ENCODE data around the gene ELN.
"Not testable (repeated sequence)": the region's sequence is repeated elsewhere in the genome, so short reads cannot be mapped to it uniquely, and the experiment has no call there.

Gene ELN

GRCh38 chr7:74027683-74028320 is at the start of gene ELN:
ELN (plus strand) TSS chr7:74028173; CDS start chr7:74028188, 15 bp downstream.
- DNase-seq, result no peak

GRCh38 chr7:73978661-73979563 is 49.1 kb upstream of the ELN start:
- no peak for DNase-seq

GRCh38 chr7:73979656-73980055 is 48.3 kb upstream of the ELN start:
- not testable (repeated sequence) for DNase-seq

- no peak for DNase-seq
Measured at GRCh38 chr7:73980206-73980605, 47.8 kb upstream of the ELN start.

- no peak for DNase-seq
Measured at GRCh38 chr7:73981933-73982332, 46.0 kb upstream of the ELN start.

- DNase-seq, result no peak
Measured at GRCh38 chr7:73983437-73984164, 44.4 kb upstream of the ELN start.

GRCh38 chr7:73984481-73985205 is 43.3 kb upstream of the ELN start:
- DNase-seq, result no peak

- DNase-seq, result no peak
Measured at GRCh38 chr7:73985737-73986141, 42.2 kb upstream of the ELN start.

GRCh38 chr7:73986158-73986631 is 41.8 kb upstream of the ELN start:
- DNase-seq, result no peak

GRCh38 chr7:73987298-73987697 is 40.7 kb upstream of the ELN start:
- DNase-seq, result no peak

GRCh38 chr7:73988197-73988596 is 39.8 kb upstream of the ELN start:
- no peak for DNase-seq

- no peak for DNase-seq
Measured at GRCh38 chr7:73991522-73992100, 36.4 kb upstream of the ELN start.

GRCh38 chr7:73992101-73992562 is 35.8 kb upstream of the ELN start:
- DNase-seq, result no peak

GRCh38 chr7:73994023-73994422 is 34.0 kb upstream of the ELN start:
- DNase-seq, result no peak

- no peak for DNase-seq
Measured at GRCh38 chr7:73994761-73995160, 33.2 kb upstream of the ELN start.

- DNase-seq, result no peak
Measured at GRCh38 chr7:73995330-73995729, 32.6 kb upstream of the ELN start.

- DNase-seq, result no peak
Measured at GRCh38 chr7:73995821-73996511, 32.0 kb upstream of the ELN start.

GRCh38 chr7:73997056-73997455 is 30.9 kb upstream of the ELN start:
- DNase-seq, result no peak

- DNase-seq, result no peak
Measured at GRCh38 chr7:73999664-74000435, 28.1 kb upstream of the ELN start.

- DNase-seq, result no peak
Measured at GRCh38 chr7:74000489-74001149, 27.4 kb upstream of the ELN start.
